MM.1S (cell line): ENCODE data around the gene RAB3D.

Experiments
- DNase-seq: peaks from one replicate; pipeline ENCODE4 v3.0.0-alpha.2; 2015
- H2AFZ ChIP-seq: fragments of 300-600 bp; sonication (generic); 2 replicates; pipeline ENCODE4 v1.6.0; 2016; ENCODE audit warnings: antibody characterized with exemption, low read length
- H3F3A ChIP-seq: fragments of 300-600 bp; sonication (generic); 2 replicates; pipeline ENCODE4 v1.6.1; 2016; ENCODE audit warnings: mild to moderate bottlenecking, antibody characterized with exemption, low read length, moderate library complexity, mixed read lengths; ENCODE audit not compliant: insufficient read depth
- H3K27ac ChIP-seq: fragments of 300-600 bp; sonication (generic); 2 replicates; pipeline ENCODE4 v1.5.1; 2016; ENCODE audit warnings: mild to moderate bottlenecking, low read length
- H3K27me3 ChIP-seq: fragments of 300-600 bp; sonication (generic); replicated peaks from 2 replicates; pipeline ENCODE4 v1.6.0; 2016; ENCODE audit warnings: low read length; ENCODE audit not compliant: insufficient read depth
- H3K36me3 ChIP-seq: fragments of 300-600 bp; sonication (generic); replicated peaks from 2 replicates; pipeline ENCODE4 v1.6.1; 2016; ENCODE audit warnings: mild to moderate bottlenecking, low read length, mixed read lengths; ENCODE audit not compliant: insufficient read depth
- H3K4me1 ChIP-seq: fragments of 300-600 bp; sonication (generic); 2 replicates; pipeline ENCODE4 v1.6.1; 2016; ENCODE audit warnings: low read length, mixed read lengths
- H3K4me2 ChIP-seq: fragments of 300-600 bp; sonication (generic); 2 replicates; pipeline ENCODE4 v1.6.0; 2016; ENCODE audit warnings: low read depth, low read length
- H3K4me3 ChIP-seq: fragments of 300-600 bp; sonication (generic); 2 replicates; pipeline ENCODE4 v1.5.1; 2016; ENCODE audit warnings: low read length, mixed read lengths
- H3K79me2 ChIP-seq: fragments of 300-600 bp; sonication (generic); 2 replicates; pipeline ENCODE4 v1.6.1; 2016; ENCODE audit warnings: mixed run types, low read length, mixed read lengths
- H3K9ac ChIP-seq: fragments of 300-600 bp; sonication (generic); 2 replicates; pipeline ENCODE4 v1.6.1; 2016; ENCODE audit warnings: low read length, mixed read lengths
- H3K9me2 ChIP-seq: fragments of 300-600 bp; sonication (generic); replicated peaks from 2 replicates; pipeline ENCODE4 v1.6.1; 2016; ENCODE audit warnings: mild to moderate bottlenecking, low read length, mixed read lengths; ENCODE audit not compliant: insufficient read depth
- H3K9me3 ChIP-seq: fragments of 300-600 bp; sonication (generic); replicated peaks from 2 replicates; pipeline ENCODE4 v1.6.1; 2016; ENCODE audit warnings: mild to moderate bottlenecking, low read length, mixed read lengths; ENCODE audit not compliant: insufficient read depth
- H4K20me1 ChIP-seq: fragments of 300-600 bp; sonication (generic); 2 replicates; pipeline ENCODE4 v1.6.1; 2016; ENCODE audit warnings: mild to moderate bottlenecking, low read length, moderate library complexity, mixed read lengths; ENCODE audit not compliant: insufficient read depth
- CTCF ChIP-seq: fragments of 300-600 bp; sonication (generic); IDR thresholded peaks from 2 replicates; pipeline ENCODE4 v1.5.1; 2016; ENCODE audit warnings: antibody characterized with exemption, low read length, mixed read lengths
- EZH2 ChIP-seq: fragments of 300-600 bp; sonication (generic); optimal IDR thresholded peaks from 2 replicates; pipeline ENCODE3; 2017; ENCODE audit warnings: low read depth, mild to moderate bottlenecking, antibody characterized with exemption, low read length, mixed read lengths
- EZH2phosphoT487 ChIP-seq: fragments of 300-600 bp; sonication (generic); IDR thresholded peaks from 2 replicates; pipeline ENCODE4 v1.6.1; 2018; ENCODE audit warnings: antibody characterized with exemption, low read length

Gene RAB3D

GRCh38 chr19:11306337-11306736 is 33.1 kb downstream of the RAB3D start:
- Histone ChIP-seq H3K9me3 (no peaks in the 10 kb centered on the region), H3K27me3 (peaks cover 38% of the 10 kb centered on the region), H2AFZ (no peak overlapping the region), H3K4me1 (no peaks in the 10 kb centered on the region), H3F3A (no peaks in the 10 kb centered on the region), H3K36me3 (no peaks in the 10 kb centered on the region), H4K20me1 (no peaks in the 10 kb centered on the region), H3K9me2 (no peaks in the 10 kb centered on the region), H3K9ac (no peak overlapping the region), H3K4me2 (no peak overlapping the region), H3K79me2 (no peaks in the 10 kb centered on the region), H3K27ac (no peak overlapping the region), H3K4me3 (no peak overlapping the region)
- TF ChIP-seq EZH2: no peak
- TF ChIP-seq EZH2phosphoT487: no peak
- TF ChIP-seq CTCF: no peak
- no peak for DNase-seq

GRCh38 chr19:11304936-11305335 is 34.5 kb downstream of the RAB3D start:
- no peak overlapping the region for H3K4me3 ChIP-seq
- no peak overlapping the region for H3K27ac ChIP-seq
- no peaks in the 10 kb centered on the region for H3K9me3 ChIP-seq
- no peaks in the 10 kb centered on the region for H3K36me3 ChIP-seq
- no peaks in the 10 kb centered on the region for H3K9me2 ChIP-seq
- no peaks in the 10 kb centered on the region for H3K4me1 ChIP-seq
- peaks cover 51% of the 10 kb centered on the region for H3K27me3 ChIP-seq
- no peak overlapping the region for H2AFZ ChIP-seq
- H3F3A ChIP-seq: no peaks in the 10 kb centered on the region
- no peaks in the 10 kb centered on the region for H3K79me2 ChIP-seq
- no peak for DNase-seq
- H3K9ac ChIP-seq: no peak overlapping the region
- H3K4me2 ChIP-seq: no peak overlapping the region
- TF ChIP-seq CTCF (no peak), EZH2 (no peak), EZH2phosphoT487 (no peak)
- H4K20me1 ChIP-seq: no peaks in the 10 kb centered on the region

GRCh38 chr19:11300811-11301120 is 38.7 kb downstream of the RAB3D start:
- no peak for DNase-seq
- H2AFZ ChIP-seq: no peak overlapping the region
- no peak overlapping the region for H3K4me2 ChIP-seq
- no peaks in the 10 kb centered on the region for H3K9me3 ChIP-seq
- no peak overlapping the region for H3K9ac ChIP-seq
- peaks cover 73% of the 10 kb centered on the region for H3K27me3 ChIP-seq
- H3K27ac ChIP-seq: no peak overlapping the region
- no peaks in the 10 kb centered on the region for H3F3A ChIP-seq
- no peaks in the 10 kb centered on the region for H4K20me1 ChIP-seq
- H3K4me3 ChIP-seq: no peak overlapping the region
- no peaks in the 10 kb centered on the region for H3K36me3 ChIP-seq
- no peaks in the 10 kb centered on the region for H3K4me1 ChIP-seq
- TF ChIP-seq EZH2: no peak
- no peak for TF ChIP-seq EZH2phosphoT487
- no peak for TF ChIP-seq CTCF
- H3K79me2 ChIP-seq: no peaks in the 10 kb centered on the region
- H3K9me2 ChIP-seq: no peaks in the 10 kb centered on the region
